ENCODE data around the gene CHTF8.

DNA sequence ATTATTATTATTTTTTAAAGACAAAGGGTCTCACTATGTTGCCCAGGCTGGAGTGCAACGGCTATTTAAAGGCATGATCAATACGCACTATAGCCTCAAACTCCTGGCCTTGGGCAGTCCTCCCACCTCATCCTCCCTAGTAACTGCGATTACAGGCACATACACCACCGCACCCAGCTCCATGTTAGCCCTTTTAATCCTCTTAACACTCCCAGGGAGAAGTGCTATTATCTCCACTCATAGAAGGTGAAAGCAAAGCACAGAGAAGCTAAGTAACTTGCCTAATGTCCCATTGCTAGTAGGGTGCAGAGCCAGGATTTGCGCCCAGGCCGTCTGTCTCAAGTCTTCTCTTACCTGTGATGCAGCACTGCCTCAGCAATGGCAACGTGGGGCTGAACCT lies 22.0 kb downstream of the CHTF8 start:
- TF ChIP-seq, protein P1, sequence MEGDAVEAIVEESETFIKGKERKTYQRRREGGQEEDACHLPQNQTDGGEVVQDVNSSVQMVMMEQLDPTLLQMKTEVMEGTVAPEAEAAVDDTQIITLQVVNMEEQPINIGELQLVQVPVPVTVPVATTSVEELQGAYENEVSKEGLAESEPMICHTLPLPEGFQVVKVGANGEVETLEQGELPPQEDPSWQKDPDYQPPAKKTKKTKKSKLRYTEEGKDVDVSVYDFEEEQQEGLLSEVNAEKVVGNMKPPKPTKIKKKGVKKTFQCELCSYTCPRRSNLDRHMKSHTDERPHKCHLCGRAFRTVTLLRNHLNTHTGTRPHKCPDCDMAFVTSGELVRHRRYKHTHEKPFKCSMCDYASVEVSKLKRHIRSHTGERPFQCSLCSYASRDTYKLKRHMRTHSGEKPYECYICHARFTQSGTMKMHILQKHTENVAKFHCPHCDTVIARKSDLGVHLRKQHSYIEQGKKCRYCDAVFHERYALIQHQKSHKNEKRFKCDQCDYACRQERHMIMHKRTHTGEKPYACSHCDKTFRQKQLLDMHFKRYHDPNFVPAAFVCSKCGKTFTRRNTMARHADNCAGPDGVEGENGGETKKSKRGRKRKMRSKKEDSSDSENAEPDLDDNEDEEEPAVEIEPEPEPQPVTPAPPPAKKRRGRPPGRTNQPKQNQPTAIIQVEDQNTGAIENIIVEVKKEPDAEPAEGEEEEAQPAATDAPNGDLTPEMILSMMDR (conservative IDR thresholded peaks at IDR 0.05) = no peak
- TF ChIP-seq EZH2 (IDR thresholded peaks at IDR 0.05; ENCODE audit: low read depth) = no peak

Data from PC-9 (cell line).